GM12801 (cell line): Measurements from ENCODE around the gene TUBGCP2.

Source experiments
- TF ChIP-seq, protein P1 (sequence below): IDR thresholded peaks from one replicate; pipeline ENCODE4 v1.5.1; 2011; ENCODE audit warnings: control low read depth; ENCODE audit not compliant: insufficient read length; ENCODE audit errors: extremely low read depth

The TUBGCP2 gene

DNA sequence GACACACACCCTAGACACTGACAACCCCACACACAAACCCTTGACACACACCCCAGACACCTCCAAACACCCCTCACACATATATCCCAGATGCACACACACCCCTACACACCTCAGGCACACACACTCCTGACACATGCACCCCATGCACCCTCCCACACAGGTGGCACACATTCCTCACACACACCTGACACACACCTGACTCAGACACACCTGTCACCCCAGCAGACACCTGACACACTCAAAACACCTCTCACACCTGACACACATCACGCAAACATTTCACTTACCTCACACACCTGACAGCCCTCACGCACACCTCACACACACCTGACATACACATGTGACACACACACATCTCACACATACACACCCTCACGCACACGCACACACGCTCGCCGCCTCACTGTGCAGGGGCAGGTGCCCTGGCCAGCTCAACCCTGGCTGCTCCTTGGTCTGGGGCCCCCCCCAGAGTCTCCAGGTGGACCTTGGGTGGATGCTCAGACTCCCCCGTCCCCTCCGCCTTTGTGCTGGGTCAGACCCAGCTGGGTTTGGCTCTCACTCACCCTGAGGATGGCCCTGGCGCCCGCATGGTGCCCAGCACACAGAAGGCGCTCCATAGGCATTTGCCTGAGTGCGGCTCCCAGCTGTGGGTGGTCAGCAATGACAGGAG is 31.2 kb upstream of the TUBGCP2 start:
- TF ChIP-seq, protein P1, sequence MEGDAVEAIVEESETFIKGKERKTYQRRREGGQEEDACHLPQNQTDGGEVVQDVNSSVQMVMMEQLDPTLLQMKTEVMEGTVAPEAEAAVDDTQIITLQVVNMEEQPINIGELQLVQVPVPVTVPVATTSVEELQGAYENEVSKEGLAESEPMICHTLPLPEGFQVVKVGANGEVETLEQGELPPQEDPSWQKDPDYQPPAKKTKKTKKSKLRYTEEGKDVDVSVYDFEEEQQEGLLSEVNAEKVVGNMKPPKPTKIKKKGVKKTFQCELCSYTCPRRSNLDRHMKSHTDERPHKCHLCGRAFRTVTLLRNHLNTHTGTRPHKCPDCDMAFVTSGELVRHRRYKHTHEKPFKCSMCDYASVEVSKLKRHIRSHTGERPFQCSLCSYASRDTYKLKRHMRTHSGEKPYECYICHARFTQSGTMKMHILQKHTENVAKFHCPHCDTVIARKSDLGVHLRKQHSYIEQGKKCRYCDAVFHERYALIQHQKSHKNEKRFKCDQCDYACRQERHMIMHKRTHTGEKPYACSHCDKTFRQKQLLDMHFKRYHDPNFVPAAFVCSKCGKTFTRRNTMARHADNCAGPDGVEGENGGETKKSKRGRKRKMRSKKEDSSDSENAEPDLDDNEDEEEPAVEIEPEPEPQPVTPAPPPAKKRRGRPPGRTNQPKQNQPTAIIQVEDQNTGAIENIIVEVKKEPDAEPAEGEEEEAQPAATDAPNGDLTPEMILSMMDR, result no peak

DNA sequence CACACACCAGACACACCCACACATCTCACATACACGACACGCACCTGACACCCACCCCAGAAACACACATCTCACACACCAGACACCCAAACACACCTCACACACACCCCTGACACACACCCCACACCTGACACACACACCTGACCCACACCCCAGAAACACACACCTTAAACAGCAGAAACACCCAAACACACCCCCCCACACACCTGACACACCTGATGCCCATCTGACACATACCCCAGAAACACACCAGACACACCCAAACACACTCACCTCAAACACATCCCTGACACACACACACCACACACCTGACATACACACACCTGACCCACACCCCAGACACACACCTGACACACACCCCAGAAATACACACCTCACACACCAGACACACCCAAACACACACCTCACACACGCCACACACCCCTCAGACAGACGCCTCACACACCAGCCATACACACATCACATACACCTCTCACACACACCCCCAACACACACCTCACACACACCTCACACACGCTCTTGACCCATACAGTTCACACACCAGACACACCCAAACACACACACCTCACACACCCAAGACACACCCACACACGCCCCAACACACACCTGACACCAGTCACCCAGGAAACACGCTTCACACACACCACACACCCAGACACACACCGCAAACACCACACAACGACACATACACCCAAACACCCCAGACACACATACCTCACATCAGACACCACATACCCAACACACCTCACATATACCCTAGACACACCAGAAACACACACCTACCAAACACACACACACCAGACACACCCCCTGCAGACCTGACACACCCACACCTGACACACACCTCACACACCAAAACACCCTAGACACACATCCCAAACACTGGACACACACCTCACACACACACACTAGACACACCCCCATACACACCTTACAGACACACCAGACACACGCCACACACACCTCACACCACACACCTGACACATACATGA is 29.7 kb upstream of the TUBGCP2 start:
- TF ChIP-seq, protein P1, result no peak

DNA sequence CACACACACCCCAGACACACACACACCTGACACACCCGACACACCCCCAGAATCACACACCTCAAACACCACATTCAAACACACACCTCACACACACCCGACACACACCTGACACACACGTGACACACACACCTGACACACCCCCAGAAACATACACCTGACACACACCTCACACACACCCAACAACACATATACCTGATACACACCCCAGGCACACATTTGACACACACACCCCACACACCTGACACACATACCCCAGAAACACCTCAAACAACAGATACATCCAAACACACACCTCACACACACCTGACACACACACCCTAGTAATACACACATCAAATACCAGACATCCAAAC is 28.7 kb upstream of the TUBGCP2 start:
- TF ChIP-seq, protein P1, result no peak

DNA sequence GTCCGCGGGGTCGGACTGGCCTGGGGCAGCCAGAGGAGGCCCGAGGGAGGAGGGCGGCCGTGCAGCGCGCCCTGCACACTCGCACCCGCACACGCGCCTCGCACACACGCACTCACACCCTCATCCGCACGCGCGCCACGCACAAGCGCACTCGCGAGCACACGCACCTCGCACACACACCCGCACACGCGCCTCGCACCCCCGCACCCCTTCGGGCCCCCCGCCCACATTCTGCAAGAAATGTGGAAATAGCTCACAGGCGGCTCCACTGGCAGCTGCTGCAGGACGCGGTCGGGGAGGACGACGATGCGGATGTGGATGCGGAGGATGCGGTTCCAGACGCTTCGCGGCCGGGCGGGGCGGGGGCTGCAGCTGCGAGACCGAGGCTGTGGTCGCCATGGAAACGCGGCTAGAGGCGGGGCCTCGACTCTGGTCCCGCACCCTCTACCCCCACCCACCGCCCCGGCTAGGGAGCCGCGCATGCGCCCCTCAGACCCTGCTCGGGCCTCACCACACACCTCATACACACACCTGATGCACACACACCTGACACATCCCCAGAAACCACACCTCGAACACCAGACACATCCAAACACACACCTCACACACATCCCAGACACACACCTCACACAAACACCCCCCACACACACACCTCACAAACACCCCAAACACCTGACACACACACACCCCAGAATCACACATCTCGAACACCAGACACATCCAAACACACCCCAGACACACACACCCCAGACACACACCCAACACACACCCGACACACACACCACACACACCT is 28.1 kb upstream of the TUBGCP2 start, which contains the start of gene CALY:
Gene CALY, minus strand, starts transcription at position 320 of the 793 bp plus-strand sequence. CDS start 7,907 bp downstream, outside the sequence.
- TF ChIP-seq, protein P1, result no peak

DNA sequence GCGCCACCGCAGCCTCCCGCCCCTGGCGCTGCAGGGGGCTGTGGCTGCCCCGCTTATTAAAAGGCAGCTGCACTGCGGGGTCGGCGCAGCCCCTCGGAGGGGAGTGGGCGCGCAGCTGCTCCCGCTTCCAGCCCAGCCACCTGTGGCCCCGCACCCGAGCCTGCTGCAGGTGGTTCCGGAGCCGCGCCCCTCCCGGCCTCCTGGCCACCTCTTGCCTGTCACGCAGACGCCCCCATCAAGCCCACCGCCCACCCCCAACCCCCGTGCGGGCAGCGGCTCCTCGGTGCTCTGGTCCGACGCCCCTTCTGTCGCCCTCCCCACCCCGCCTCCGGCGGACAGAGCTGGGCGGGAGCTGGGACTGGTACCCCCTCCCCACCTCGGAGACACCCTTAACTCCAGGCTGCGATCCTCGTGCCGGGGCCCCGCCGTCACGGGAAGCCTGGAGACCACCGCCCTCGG is 27.5 kb upstream of the TUBGCP2 start:
- TF ChIP-seq, protein P1, result no peak

DNA sequence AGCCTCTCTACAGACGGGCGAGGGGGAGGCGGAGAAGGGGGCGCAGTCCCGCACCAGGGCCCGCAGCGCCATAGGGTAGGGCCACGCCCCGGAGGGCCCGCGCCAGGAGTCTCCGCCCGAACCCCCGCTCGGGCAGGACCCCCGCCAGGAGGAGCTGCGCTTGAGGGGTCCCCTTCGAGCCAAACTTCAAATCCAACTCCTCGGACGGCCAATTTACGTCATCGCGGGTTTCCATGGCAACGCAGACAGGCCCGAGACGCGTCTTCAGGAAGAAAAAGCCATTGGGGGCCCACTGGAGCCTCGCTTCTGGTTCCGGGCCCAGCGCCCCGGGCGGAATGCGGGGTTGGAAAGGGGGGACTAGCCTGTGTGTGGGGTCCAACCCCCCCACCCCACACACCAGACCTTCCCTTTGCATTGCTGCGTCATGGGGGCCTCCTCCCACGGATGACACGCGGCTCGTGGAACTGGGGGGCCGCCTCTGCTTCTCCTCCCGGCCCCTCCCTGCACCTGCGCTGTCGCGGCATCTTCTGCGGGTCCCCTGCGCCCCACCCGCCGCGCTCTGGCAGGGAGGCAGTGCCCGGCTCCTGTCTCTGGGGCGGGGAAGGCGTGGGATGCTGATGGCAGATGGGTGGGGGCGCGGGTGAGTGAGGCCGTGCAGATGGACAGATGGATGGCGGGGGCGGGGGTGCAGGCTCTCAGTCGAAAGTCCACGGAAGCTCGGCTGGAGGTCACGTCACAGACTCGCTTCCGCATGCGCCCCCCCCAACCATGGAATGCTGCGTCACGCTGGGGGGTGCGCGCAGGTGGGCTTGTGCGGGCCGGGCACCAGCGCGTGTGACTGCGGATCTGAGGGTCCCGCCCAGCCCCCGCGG is 26.8 kb upstream of the TUBGCP2 start:
- TF ChIP-seq, protein P1, result no peak
